Neuronal stem cell (in vitro differentiated cells): Measurements from ENCODE around the gene AHCTF1.
"Not testable (repeated sequence)": the region's sequence is repeated elsewhere in the genome, so short reads cannot be mapped to it uniquely, and the experiment has no call there.

Experiments
- DNase-seq: peaks from one replicate; pipeline ENCODE4 v3.0.0-alpha.2; 2013; ENCODE audit warnings: low spot score
- H2AFZ ChIP-seq: one replicate; pipeline ENCODE4 v1.6.1; 2013; ENCODE audit warnings: mild to moderate bottlenecking, low read length, inconsistent platforms
- H2AK5ac ChIP-seq: 2 replicates; pipeline ENCODE4 v1.6.1; 2013; ENCODE audit warnings: low read depth, mild to moderate bottlenecking, inconsistent platforms, low read length, moderate library complexity, mixed read lengths
- H2BK120ac ChIP-seq: 2 replicates; pipeline ENCODE4 v1.6.1; 2013; ENCODE audit warnings: low read depth, mild to moderate bottlenecking, inconsistent platforms, low read length, moderate library complexity, mixed read lengths
- H2BK12ac ChIP-seq: one replicate; pipeline ENCODE4 v1.6.1; 2013; ENCODE audit warnings: low read length, inconsistent platforms
- H2BK15ac ChIP-seq: 2 replicates; pipeline ENCODE4 v1.6.1; 2013; ENCODE audit warnings: mild to moderate bottlenecking, low read length, inconsistent platforms, mixed read lengths
- H2BK5ac ChIP-seq: one replicate; pipeline ENCODE4 v1.6.1; 2013; ENCODE audit warnings: inconsistent platforms, mild to moderate bottlenecking, low read length, moderate library complexity
- H3K14ac ChIP-seq: one replicate; pipeline ENCODE4 v1.6.1; 2013; ENCODE audit warnings: low read length, inconsistent platforms
- H3K18ac ChIP-seq: 2 replicates; pipeline ENCODE4 v1.6.1; 2013; ENCODE audit warnings: low read length, inconsistent platforms
- H3K23ac ChIP-seq: 2 replicates; pipeline ENCODE4 v1.6.1; 2013; ENCODE audit warnings: low read depth, mild to moderate bottlenecking, mixed read lengths, low read length, inconsistent platforms; ENCODE audit not compliant: poor library complexity
- H3K27ac ChIP-seq: replicated peaks from 3 replicates; pipeline ENCODE4 v1.5.1; 2013; ENCODE audit warnings: low read length, inconsistent platforms
- H3K27me3 ChIP-seq, 3 experiments: 2 replicates each; pipeline ENCODE4 v1.6.1; 2013; ENCODE audit warnings: low read length in 3 of 3, mild to moderate bottlenecking in 2 of 3, inconsistent platforms in 1 of 3, low read depth in 1 of 3, mixed read lengths in 1 of 3, moderate library complexity in 1 of 3; ENCODE audit not compliant: control insufficient read depth in 3 of 3, insufficient read depth in 3 of 3
- H3K36me3 ChIP-seq, 2 donors: replicated peaks in 1 of 2; 2 replicates each; pipeline ENCODE4 v1.6.1; 2013; ENCODE audit warnings: low read length in 2 of 2; ENCODE audit not compliant: control insufficient read depth in 2 of 2, insufficient read depth in 2 of 2
- H3K4ac ChIP-seq: 2 replicates; pipeline ENCODE4 v1.6.1; 2013; ENCODE audit warnings: inconsistent platforms, mild to moderate bottlenecking, low read length, moderate library complexity
- H3K4me1 ChIP-seq, 2 donors: 1 replicate in 1 of 2; 2 replicates in 1 of 2; pipeline ENCODE4 v1.6.1; 2013; ENCODE audit warnings: low read length in 2 of 2, low read depth in 1 of 2; ENCODE audit not compliant: control insufficient read depth in 2 of 2, insufficient read depth in 1 of 2
- H3K4me2 ChIP-seq: one replicate; pipeline ENCODE4 v1.6.1; 2013; ENCODE audit warnings: mild to moderate bottlenecking, low read length, inconsistent platforms; ENCODE audit not compliant: insufficient read depth, poor library complexity, severe bottlenecking
- H3K4me3 ChIP-seq, 2 donors: 2 replicates each; pipeline ENCODE4 v1.5.1; 2013; ENCODE audit warnings: low read length in 2 of 2, mild to moderate bottlenecking in 2 of 2, inconsistent platforms in 1 of 2, moderate library complexity in 1 of 2
- H3K79me1 ChIP-seq: one replicate; pipeline ENCODE4 v1.6.1; 2013; ENCODE audit warnings: low read depth, mild to moderate bottlenecking, inconsistent platforms, low read length, moderate library complexity
- H3K9ac ChIP-seq: one replicate; pipeline ENCODE4 v1.6.1; 2013; ENCODE audit warnings: mild to moderate bottlenecking, low read depth, low read length, inconsistent platforms; ENCODE audit not compliant: poor library complexity
- H3K9me3 ChIP-seq, 2 donors: replicated peaks in 1 of 2; 2 replicates each; pipeline versions ENCODE3 to v1.6.1; 2013; ENCODE audit warnings: low read length in 2 of 2, mild to moderate bottlenecking in 2 of 2, inconsistent platforms in 1 of 2, low read depth in 1 of 2, mixed read lengths in 1 of 2, moderate library complexity in 1 of 2; ENCODE audit not compliant: control insufficient read depth in 2 of 2, insufficient read depth in 1 of 2
- H4K8ac ChIP-seq: one replicate; pipeline ENCODE4 v1.6.1; 2013; ENCODE audit warnings: low read depth, mild to moderate bottlenecking, inconsistent platforms, low read length, moderate library complexity
- H4K91ac ChIP-seq: one replicate; pipeline ENCODE4 v1.6.1; 2013; ENCODE audit warnings: low read length, low read depth, mild to moderate bottlenecking, inconsistent platforms; ENCODE audit not compliant: poor library complexity
- WGBS, 2 donors: extraction: QIAGEN DNeasy Blood & Tissue Kit; methylation state at CpG; one replicate each; pipeline ENCODE4 v1.1.7; 2013; ENCODE audit warnings: missing lambda C conversion rate in 2 of 2, mixed read lengths in 1 of 2; ENCODE audit not compliant: insufficient read length in 2 of 2, insufficient replicate concordance in 1 of 2; ENCODE audit errors: extremely low coverage in 2 of 2; 5-methylcytosine and 5-hydroxymethylcytosine counted together

Gene AHCTF1

DNA sequence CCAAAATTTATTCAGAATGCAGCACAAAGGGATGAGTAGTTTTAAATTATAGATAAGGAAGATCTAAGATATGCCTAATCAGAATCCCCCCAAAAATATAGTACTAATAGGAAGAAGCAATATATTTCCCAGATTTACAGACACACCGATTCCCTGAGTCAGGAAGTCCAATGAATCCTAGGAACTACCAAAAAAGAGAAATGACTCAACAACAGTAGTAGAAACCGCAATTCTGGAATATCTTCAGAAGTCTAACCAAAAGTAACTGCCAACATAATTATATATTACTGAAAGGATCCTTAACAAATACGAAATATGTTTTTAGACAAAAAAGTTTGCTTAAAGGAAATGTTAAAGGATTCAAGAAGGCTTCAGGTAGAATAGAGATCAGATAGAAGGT lies 10.3 kb downstream of the AHCTF1 start:
- Histone ChIP-seq H2BK15ac (no peak overlapping the region), H2AFZ (no peak overlapping the region), H3K9me3 (peaks cover 0 to 65% of the 10 kb centered on the region in 2 donors), H4K8ac (no peak overlapping the region), H2AK5ac (no peak overlapping the region), H3K14ac (no peak overlapping the region), H2BK12ac (no peak overlapping the region), H3K4me3 (no peak overlapping the region), H3K4me1 (peaks cover 0 to 4% of the 10 kb centered on the region in 2 donors), H4K91ac (no peak overlapping the region), H3K27me3 (no peaks in the 10 kb centered on the region), H3K23ac (no peak overlapping the region), H3K9ac (no peak overlapping the region), H3K4ac (no peak overlapping the region), H3K4me2 (no peak overlapping the region), H3K27ac (no peak overlapping the region), H2BK5ac (no peak overlapping the region), H3K18ac (no peak overlapping the region), H2BK120ac (no peak overlapping the region), H3K79me1 (peaks cover 3% of the 10 kb centered on the region), H3K36me3 (peaks cover 2 to 86% of the 10 kb centered on the region in 2 donors)
- WGBS, 2 donors = no CpG with 5 or more reads among the region's 3 CpGs
- DNase-seq = no peak

DNA sequence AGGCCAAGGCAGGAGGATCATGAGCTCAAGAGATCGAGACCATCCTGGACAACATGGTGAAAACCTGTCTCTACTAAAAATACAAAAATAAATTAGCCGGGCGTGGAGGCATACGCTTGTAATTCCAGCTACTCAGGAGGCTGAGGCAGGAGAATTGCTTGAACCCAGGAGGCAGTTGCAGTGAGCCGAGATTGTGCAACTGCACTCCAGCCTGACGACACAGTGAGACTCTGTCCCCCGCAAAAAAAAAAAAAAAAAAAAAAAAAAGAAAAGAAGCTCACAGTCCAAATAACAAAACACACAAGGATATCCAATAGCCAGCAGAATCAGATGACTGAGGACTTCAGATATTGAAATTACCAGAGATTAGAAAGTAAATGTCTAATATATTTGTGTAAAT lies 11.8 kb downstream of the AHCTF1 start:
- no CpG with 5 or more reads among the region's 7 CpGs for whole genome bisulfite sequencing, 2 donors
- Histone ChIP-seq H3K4me3 (no peak overlapping the region), H4K91ac (no peak overlapping the region), H2BK12ac (no peak overlapping the region), H3K4me2 (no peak overlapping the region), H2BK15ac (no peak overlapping the region), H2AK5ac (no peak overlapping the region), H3K79me1 (no peaks in the 10 kb centered on the region), H2AFZ (no peak overlapping the region), H3K23ac (no peak overlapping the region), H2BK5ac (no peak overlapping the region), H3K14ac (no peak overlapping the region), H3K18ac (no peak overlapping the region), H3K4me1 (no peaks in the 10 kb centered on the region), H3K27me3 (no peaks in the 10 kb centered on the region), H2BK120ac (no peak overlapping the region), H3K4ac (no peak overlapping the region), H4K8ac (no peak overlapping the region), H3K36me3 (peaks cover 2 to 85% of the 10 kb centered on the region in 2 donors), H3K9me3 (peaks cover 0 to 50% of the 10 kb centered on the region in 2 donors), H3K27ac (no peak overlapping the region), H3K9ac (no peak overlapping the region)
- no peak for DNase-seq

DNA sequence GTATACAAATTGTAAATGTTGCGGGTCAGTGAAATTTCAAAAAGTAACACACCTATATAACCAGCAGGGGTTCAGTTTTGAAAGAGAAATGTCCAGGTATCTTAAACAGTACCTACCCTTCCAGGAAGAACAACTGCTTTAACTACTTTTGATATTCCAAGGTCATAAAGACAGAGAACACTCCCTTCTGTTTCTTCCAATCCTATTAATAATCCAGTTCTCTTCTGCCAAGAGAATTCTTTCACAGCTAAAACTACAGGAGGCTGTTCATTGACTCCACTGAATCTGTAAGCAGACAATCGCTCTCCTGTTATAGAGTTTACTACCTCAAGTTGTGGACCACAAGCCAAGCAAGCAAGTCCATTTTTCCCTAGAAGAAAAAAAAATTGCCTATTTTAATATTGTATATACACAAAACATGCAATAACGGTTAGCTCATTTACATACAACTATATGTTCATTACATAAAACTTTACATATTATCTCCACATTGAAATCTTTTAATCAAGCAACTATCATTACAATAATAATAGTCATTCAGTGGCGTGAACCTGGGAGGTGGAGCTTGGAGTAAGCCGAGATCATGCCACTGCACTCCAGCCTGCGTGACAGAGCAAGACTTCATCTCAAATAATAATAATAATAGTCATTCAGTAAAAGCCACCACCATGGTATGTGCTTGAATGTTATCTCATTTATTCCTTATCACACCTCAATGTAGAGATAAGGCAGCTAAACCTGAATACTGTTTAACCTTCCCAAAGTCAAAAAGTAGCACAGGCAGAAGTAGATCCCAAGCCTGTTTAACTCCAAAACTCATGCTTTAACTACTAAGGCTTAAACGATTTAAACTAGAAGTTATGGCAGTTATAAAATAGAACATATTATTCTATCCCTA lies 15.5 kb downstream of the AHCTF1 start:
- H3K27me3 ChIP-seq = not testable (repeated sequence)
- no CpG with 5 or more reads among the region's 7 CpGs for WGBS, 2 donors

DNA sequence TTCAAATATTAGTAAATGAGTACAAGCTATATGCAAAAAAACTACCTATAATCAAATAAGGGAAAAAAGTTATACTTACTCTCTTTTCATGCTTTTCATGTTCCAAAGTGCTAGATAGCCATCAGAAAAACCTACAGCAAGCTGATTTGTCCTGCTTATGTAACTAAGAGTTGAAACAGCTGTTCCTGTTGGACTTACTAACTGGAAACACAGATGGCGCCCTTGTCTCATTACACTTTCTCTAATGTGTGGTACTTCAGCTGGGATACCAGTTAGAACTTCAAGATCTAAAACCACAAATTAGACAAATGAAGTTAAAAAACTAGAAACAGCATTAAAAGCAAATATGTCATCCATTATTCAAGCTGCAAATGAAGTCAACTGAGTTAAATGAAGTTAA lies 24.3 kb downstream of the AHCTF1 start:
- Histone ChIP-seq H2AFZ (no peak overlapping the region), H3K9ac (no peak overlapping the region), H3K4me2 (no peak overlapping the region), H2BK12ac (no peak overlapping the region), H4K8ac (no peak overlapping the region), H2BK120ac (no peak overlapping the region), H3K79me1 (peaks cover 2% of the 10 kb centered on the region), H4K91ac (no peak overlapping the region), H3K18ac (no peak overlapping the region), H3K4me1 (no peaks in the 10 kb centered on the region), H2BK5ac (no peak overlapping the region), H3K4me3 (no peak overlapping the region), H2AK5ac (no peak overlapping the region), H3K23ac (no peak overlapping the region), H3K14ac (no peak overlapping the region), H3K27ac (no peak overlapping the region), H3K36me3 (peaks cover 15 to 97% of the 10 kb centered on the region in 2 donors), H3K4ac (no peak overlapping the region), H3K27me3 (no peaks in the 10 kb centered on the region), H3K9me3 (peaks cover 0 to 2% of the 10 kb centered on the region in 2 donors), H2BK15ac (no peak overlapping the region)
- no peak for DNase-seq
- no CpG with 5 or more reads among the region's 1 CpG for WGBS, 2 donors

More for the DNA sequence above, 15.5 kb downstream of the AHCTF1 start:
- not testable (repeated sequence) for H2BK12ac ChIP-seq, H2BK5ac ChIP-seq, H3K4me1 ChIP-seq, H3K14ac ChIP-seq, H3K27ac ChIP-seq, H3K4me3 ChIP-seq, H3K18ac ChIP-seq, H2BK120ac ChIP-seq, H3K4me2 ChIP-seq, H4K91ac ChIP-seq, H3K23ac ChIP-seq, H4K8ac ChIP-seq, DNase-seq, H3K79me1 ChIP-seq, H2BK15ac ChIP-seq, H2AK5ac ChIP-seq, H2AFZ ChIP-seq, H3K9ac ChIP-seq, H3K4ac ChIP-seq
- Histone ChIP-seq H3K36me3 (peaks cover 5 to 92% of the 10 kb centered on the region in 2 donors), H3K9me3 (peaks cover 0 to 26% of the 10 kb centered on the region in 2 donors)
